ENCODE results near the gene PAX4.

DNA sequence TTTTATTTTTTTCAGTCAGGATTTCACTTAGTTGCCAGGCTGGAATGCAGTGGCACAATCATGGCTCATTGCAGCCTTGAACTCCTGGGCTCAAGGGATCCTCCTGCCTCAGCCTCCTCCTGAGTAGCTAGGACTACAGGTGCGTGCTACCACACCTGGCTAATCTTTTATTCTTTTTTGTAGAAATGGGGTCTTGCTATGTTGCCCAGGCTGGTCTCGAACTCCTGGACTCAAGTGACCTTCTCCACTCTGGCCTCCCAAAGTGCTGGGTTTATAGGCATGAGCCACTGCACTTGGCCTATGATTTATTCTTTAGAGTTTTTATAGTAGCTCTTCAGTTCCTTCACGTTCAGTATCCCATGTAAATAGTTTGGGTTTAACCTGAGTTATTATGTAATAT is 39.6 kb upstream of the PAX4 start:
- TF ChIP-seq, protein P1, sequence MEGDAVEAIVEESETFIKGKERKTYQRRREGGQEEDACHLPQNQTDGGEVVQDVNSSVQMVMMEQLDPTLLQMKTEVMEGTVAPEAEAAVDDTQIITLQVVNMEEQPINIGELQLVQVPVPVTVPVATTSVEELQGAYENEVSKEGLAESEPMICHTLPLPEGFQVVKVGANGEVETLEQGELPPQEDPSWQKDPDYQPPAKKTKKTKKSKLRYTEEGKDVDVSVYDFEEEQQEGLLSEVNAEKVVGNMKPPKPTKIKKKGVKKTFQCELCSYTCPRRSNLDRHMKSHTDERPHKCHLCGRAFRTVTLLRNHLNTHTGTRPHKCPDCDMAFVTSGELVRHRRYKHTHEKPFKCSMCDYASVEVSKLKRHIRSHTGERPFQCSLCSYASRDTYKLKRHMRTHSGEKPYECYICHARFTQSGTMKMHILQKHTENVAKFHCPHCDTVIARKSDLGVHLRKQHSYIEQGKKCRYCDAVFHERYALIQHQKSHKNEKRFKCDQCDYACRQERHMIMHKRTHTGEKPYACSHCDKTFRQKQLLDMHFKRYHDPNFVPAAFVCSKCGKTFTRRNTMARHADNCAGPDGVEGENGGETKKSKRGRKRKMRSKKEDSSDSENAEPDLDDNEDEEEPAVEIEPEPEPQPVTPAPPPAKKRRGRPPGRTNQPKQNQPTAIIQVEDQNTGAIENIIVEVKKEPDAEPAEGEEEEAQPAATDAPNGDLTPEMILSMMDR (IDR thresholded peaks at IDR 0.05) = no peak
- no peak for TF ChIP-seq POLR2A (IDR thresholded peaks at IDR 0.05)
